Progenitor cell of endocrine pancreas (in vitro differentiated cells): ENCODE data around the gene KNOP1. TPM values are rescaled to one million over a fixed set of nuclear protein-coding genes. Genes with fewer than 3 reads are reported as not detected.

ENCODE experiments used
- DNase-seq: peaks from one replicate; pipeline ENCODE4 v3.0.0; 2021; ENCODE audit warnings: low spot score; ENCODE audit not compliant: unreplicated experiment
- H3K27ac Mint-ChIP-seq: 2 replicates; pipeline ENCODE4 v1.8.0; 2021; ENCODE audit warnings: mild to moderate bottlenecking, moderate library complexity, mixed read lengths
- H3K27me3 Mint-ChIP-seq: 2 replicates; pipeline ENCODE4 v1.8.0; 2021; ENCODE audit warnings: mixed read lengths
- H3K36me3 Mint-ChIP-seq: 2 replicates; pipeline ENCODE4 v1.8.0; 2022; ENCODE audit warnings: mixed read lengths; ENCODE audit not compliant: insufficient read depth
- H3K4me1 Mint-ChIP-seq: 2 replicates; pipeline ENCODE4 v1.8.0; 2021; ENCODE audit warnings: low read depth, mixed read lengths
- H3K4me3 Mint-ChIP-seq: 2 replicates; pipeline ENCODE4 v1.8.0; 2021; ENCODE audit warnings: low read depth, mild to moderate bottlenecking, moderate library complexity, mixed read lengths
- H3K9me3 Mint-ChIP-seq: 2 replicates; pipeline ENCODE4 v1.8.0; 2021; ENCODE audit warnings: low read depth, mixed read lengths
- total RNA-seq: library from RNA; stranded (reverse); gene quantifications from 2 replicates; pipeline ENCODE4 v1.2.1, GENCODE V29; 2021
- TF ChIP-seq, protein P1 (sequence below): fragments of 200-600 bp; sonication (generic); IDR thresholded peaks from one replicate; pipeline ENCODE4 v1.5.0; 2021; ENCODE audit warnings: antibody characterized with exemption, mild to moderate bottlenecking; ENCODE audit not compliant: unreplicated experiment

KNOP1 gene
- total RNA-seq, 1 donor from 2014 or later, result 58.1 TPM

- H3K27me3 Mint-ChIP-seq, result no peaks in the 10 kb centered on the region
- H3K4me1 Mint-ChIP-seq, result no peaks in the 10 kb centered on the region
- H3K9me3 Mint-ChIP-seq, result no peaks in the 10 kb centered on the region
- no peak overlapping the region for H3K4me3 Mint-ChIP-seq
- DNase-seq, result no peak
- peaks cover 27% of the 10 kb centered on the region for H3K36me3 Mint-ChIP-seq
- H3K27ac Mint-ChIP-seq, result peak overlapping the region; percentile 27
- TF ChIP-seq, protein P1, sequence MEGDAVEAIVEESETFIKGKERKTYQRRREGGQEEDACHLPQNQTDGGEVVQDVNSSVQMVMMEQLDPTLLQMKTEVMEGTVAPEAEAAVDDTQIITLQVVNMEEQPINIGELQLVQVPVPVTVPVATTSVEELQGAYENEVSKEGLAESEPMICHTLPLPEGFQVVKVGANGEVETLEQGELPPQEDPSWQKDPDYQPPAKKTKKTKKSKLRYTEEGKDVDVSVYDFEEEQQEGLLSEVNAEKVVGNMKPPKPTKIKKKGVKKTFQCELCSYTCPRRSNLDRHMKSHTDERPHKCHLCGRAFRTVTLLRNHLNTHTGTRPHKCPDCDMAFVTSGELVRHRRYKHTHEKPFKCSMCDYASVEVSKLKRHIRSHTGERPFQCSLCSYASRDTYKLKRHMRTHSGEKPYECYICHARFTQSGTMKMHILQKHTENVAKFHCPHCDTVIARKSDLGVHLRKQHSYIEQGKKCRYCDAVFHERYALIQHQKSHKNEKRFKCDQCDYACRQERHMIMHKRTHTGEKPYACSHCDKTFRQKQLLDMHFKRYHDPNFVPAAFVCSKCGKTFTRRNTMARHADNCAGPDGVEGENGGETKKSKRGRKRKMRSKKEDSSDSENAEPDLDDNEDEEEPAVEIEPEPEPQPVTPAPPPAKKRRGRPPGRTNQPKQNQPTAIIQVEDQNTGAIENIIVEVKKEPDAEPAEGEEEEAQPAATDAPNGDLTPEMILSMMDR, result no peak
Observed at GRCh38 chr16:19709381-19710136, 8.5 kb downstream of the KNOP1 start.

GRCh38 chr16:19708296-19709205 is 9.5 kb downstream of the KNOP1 start:
- Mint-ChIP-seq H3K9me3 (no peaks in the 10 kb centered on the region), H3K4me3 (no peak overlapping the region), H3K27me3 (no peaks in the 10 kb centered on the region), H3K36me3 (peaks cover 24% of the 10 kb centered on the region), H3K4me1 (no peaks in the 10 kb centered on the region), H3K27ac (peak overlapping the region; percentile 35)
- no peak for DNase-seq
- TF ChIP-seq, protein P1, result no peak

DNA sequence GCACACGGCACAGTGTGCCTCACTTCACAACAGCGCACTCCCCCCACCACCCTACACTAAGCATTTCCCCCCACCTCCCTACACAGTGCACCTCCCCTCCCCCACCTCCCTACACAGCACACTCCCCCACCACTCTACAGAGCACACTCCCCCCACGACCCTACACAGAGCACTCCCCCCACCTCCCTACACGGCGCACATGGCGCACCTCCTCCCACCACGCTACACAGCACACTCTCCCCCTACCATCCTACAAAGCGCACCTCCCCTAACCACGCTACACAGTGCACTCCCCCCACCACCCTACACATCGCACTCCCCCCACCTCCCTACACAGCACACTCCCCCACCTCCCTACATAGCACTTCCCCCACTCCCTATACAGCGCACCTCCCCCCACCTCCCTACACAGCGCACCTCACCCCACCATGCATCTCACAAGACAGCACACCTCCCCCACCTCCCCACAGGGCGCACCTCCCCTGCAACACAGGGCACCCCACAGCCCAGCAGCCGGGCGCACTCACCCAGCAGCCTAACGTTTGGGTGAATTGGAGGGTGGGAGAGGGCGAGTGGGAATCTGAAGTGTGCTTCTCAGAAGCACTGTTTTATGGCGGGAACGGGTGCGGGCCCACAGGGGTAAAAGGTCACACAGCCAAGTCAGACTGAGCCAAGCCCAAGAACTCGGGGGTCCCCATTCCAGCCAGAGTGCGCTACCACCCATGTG is 10.3 kb downstream of the KNOP1 start:
- H3K36me3 Mint-ChIP-seq, result peaks cover 27% of the 10 kb centered on the region
- no peaks in the 10 kb centered on the region for H3K27me3 Mint-ChIP-seq
- H3K4me3 Mint-ChIP-seq, result no peak overlapping the region
- H3K9me3 Mint-ChIP-seq, result no peaks in the 10 kb centered on the region
- no peaks in the 10 kb centered on the region for H3K4me1 Mint-ChIP-seq
- no peak overlapping the region for H3K27ac Mint-ChIP-seq
- no peak for DNase-seq
- TF ChIP-seq, protein P1, result no peak

DNA sequence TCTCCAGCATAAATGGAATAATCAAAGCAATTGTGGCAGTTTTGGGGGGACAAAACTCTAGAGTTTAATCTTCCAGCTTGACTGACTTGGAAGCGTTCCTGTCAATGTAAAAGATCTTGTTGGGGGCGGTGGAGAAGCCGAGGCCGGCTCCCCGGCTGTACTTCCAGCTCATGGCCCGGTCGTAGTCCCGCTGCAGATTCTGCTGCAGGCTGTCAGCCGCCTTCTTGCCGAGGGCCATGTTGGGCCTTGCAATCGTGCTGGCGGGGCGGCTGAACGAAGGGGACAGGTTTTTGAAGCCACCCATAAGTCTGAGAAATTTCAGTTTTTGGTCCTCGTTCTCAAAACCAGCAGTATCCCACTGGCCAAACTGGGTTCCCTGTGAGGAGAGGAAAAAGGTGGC is 11.2 kb downstream of the KNOP1 start:
- TF ChIP-seq, protein P1, result no peak
- no peak overlapping the region for H3K4me3 Mint-ChIP-seq
- H3K36me3 Mint-ChIP-seq, result peaks cover 31% of the 10 kb centered on the region
- H3K9me3 Mint-ChIP-seq, result no peaks in the 10 kb centered on the region
- no peak overlapping the region for H3K27ac Mint-ChIP-seq
- H3K4me1 Mint-ChIP-seq, result no peaks in the 10 kb centered on the region
- DNase-seq, result no peak
- H3K27me3 Mint-ChIP-seq, result no peaks in the 10 kb centered on the region

- no peaks in the 10 kb centered on the region for H3K9me3 Mint-ChIP-seq
- TF ChIP-seq, protein P1, result no peak
- H3K36me3 Mint-ChIP-seq, result peaks cover 31% of the 10 kb centered on the region
- H3K27ac Mint-ChIP-seq, result no peak overlapping the region
- no peak overlapping the region for H3K4me3 Mint-ChIP-seq
- H3K27me3 Mint-ChIP-seq, result no peaks in the 10 kb centered on the region
- no peak for DNase-seq
- H3K4me1 Mint-ChIP-seq, result no peaks in the 10 kb centered on the region
Observed at GRCh38 chr16:19705843-19706242, 12.2 kb downstream of the KNOP1 start.
